OCI-LY7 (cell line): ENCODE results near the gene TRIM9. TPM values are rescaled to one million over a fixed set of nuclear protein-coding genes. Genes with fewer than 3 reads are reported as not detected.

Source experiments
- BruUV-seq: library from RNA; stranded (reverse); fragments of 400-500 nt; replicated peaks from 2 replicates; lab custom pipeline; 2021; lab: Mats Ljungman, UMichigan
- CTCF ChIA-PET: fragments of 300-600 bp; sonication (Branson Sonifier 250); formaldehyde crosslinking; loops from one replicate; lab custom pipeline; 2022; ENCODE audit warnings: antibody characterized with exemption; ENCODE audit not compliant: unreplicated experiment; lab: Charles Lee
- POLR2A ChIA-PET: fragments of 300-600 bp; sonication (Branson Sonifier 250); formaldehyde crosslinking; loops from one replicate; lab custom pipeline; 2022; ENCODE audit warnings: antibody characterized with exemption; lab: Charles Lee
- DNase-seq: peaks from one replicate; pipeline ENCODE4 v3.0.0-alpha.2; 2015; ENCODE audit warnings: low spot score
- H2AFZ ChIP-seq: fragments of 200-600 bp; sonication (generic), shearing (Covaris generic); 2 replicates; pipeline ENCODE4 v1.6.1; 2014; ENCODE audit warnings: mild to moderate bottlenecking, antibody characterized with exemption, low read length, moderate library complexity
- H3K27ac ChIP-seq: fragments of 200-600 bp; sonication (generic); 2 replicates; pipeline ENCODE4 v1.5.1; 2014; ENCODE audit warnings: mixed run types, low read depth, mild to moderate bottlenecking, moderate library complexity, low read length, inconsistent platforms; ENCODE audit not compliant: poor library complexity, severe bottlenecking
- H3K36me3 ChIP-seq: fragments of 200-600 bp; sonication (generic); 2 replicates; pipeline ENCODE4 v1.6.1; 2014; ENCODE audit warnings: mild to moderate bottlenecking, antibody characterized with exemption, low read length, moderate library complexity, mixed read lengths; ENCODE audit not compliant: insufficient read depth
- H3K4me1 ChIP-seq: fragments of 200-600 bp; sonication (generic); 2 replicates; pipeline ENCODE4 v1.5.1; 2014; ENCODE audit warnings: mild to moderate bottlenecking, low read length; ENCODE audit not compliant: insufficient read depth, poor library complexity, severe bottlenecking
- H3K4me2 ChIP-seq: fragments of 200-600 bp; sonication (generic); 2 replicates; pipeline ENCODE4 v1.6.1; 2014; ENCODE audit warnings: mild to moderate bottlenecking, low read length
- H3K4me3 ChIP-seq: fragments of 200-600 bp; sonication (generic); 2 replicates; pipeline ENCODE4 v1.5.1; 2014; ENCODE audit warnings: mild to moderate bottlenecking, low read depth, low read length; ENCODE audit not compliant: poor library complexity, severe bottlenecking
- H3K79me2 ChIP-seq: fragments of 200-600 bp; sonication (generic); 2 replicates; pipeline ENCODE4 v1.6.1; 2016; ENCODE audit warnings: low read depth, mild to moderate bottlenecking, low read length, moderate library complexity, mixed read lengths; ENCODE audit not compliant: insufficient read depth
- H3K9me2 ChIP-seq: fragments of 200-600 bp; sonication (generic); 2 replicates; pipeline ENCODE4 v1.6.1; 2016; ENCODE audit warnings: mild to moderate bottlenecking, low read length, mixed read lengths; ENCODE audit not compliant: insufficient read depth
- H3K9me3 ChIP-seq: fragments of 200-600 bp; sonication (generic); 2 replicates; pipeline ENCODE4 v1.6.1; 2014; ENCODE audit warnings: mild to moderate bottlenecking, mixed run types, low read length, mixed read lengths
- H4K20me1 ChIP-seq: fragments of 200-600 bp; sonication (generic); 2 replicates; pipeline ENCODE4 v1.6.1; 2014; ENCODE audit warnings: mild to moderate bottlenecking, antibody characterized with exemption, low read length, moderate library complexity, mixed read lengths; ENCODE audit not compliant: insufficient read depth
- EZH2phosphoT487 ChIP-seq: fragments of 200-600 bp; sonication (generic); IDR thresholded peaks from 2 replicates; pipeline ENCODE4 v1.6.1; 2018; ENCODE audit warnings: low read depth, borderline replicate concordance, mild to moderate bottlenecking, mixed run types, antibody characterized with exemption, low read length, moderate library complexity, mixed read lengths
- intact Hi-C: fragments of 100-400 bp; cut with micrococcal nuclease; formaldehyde crosslinking; loops from one replicate; pipeline ENCODE4 v1.10.0; 2022; ENCODE audit not compliant: unreplicated experiment
- total RNA-seq, 2 experiments: library from RNA; depleted of rRNA in 1 of 2; stranded (reverse); fragments of >200 nt in 1 of 2; shearing (Covaris generic) in 1 of 2; gene quantifications; 2 replicates each; pipeline ENCODE4 v1.2.3, GENCODE V29; 2014 to 2022
- TF ChIP-seq, protein P1 (sequence below): fragments of 200-600 bp; sonication (generic); conservative IDR thresholded peaks from 2 replicates; pipeline ENCODE4 v1.5.1; 2014; ENCODE audit warnings: mild to moderate bottlenecking, antibody characterized with exemption, low read length, moderate library complexity, mixed read lengths

Gene TRIM9
- total RNA-seq, 2 experiments from 2014 or later = 1.4 to 7.9 TPM

DNA sequence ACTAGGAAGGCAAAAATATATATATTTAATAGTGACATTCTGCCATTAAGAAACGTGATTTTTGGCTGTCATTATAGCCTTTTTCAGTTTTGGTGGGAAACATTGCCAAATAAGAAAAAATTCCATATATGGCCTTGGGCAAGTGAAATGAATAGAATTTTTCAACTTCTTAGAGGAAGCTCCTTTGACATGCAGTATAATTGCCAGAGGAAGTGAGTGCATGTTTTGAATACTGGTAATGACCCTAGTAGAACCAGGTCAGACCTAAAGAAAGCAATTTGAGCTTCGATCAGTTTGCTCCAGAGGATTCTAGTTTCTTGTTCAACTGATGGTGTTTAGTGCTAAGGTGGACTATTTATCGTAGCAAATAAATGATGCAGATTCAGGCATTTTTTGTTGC, 26.2 kb upstream of the TRIM9 start:
- intact Hi-C loops = no loop called here
- ChIA-PET POLR2A (interaction anchor here (0.6 to 3.6 kb wide), 2 partner anchors 12 to 250 kb away, joined by 3 to 18 read pairs; no protein-coding TSS in a partner anchor), CTCF (no interaction called here)
- Histone ChIP-seq H3K4me1 (no peaks in the 10 kb centered on the region), H3K9me3 (no peaks in the 10 kb centered on the region), H3K27ac (no peak overlapping the region), H3K79me2 (no peaks in the 10 kb centered on the region), H3K9me2 (no peaks in the 10 kb centered on the region; the same call in 1 of the 2 replicates), H3K4me2 (no peak overlapping the region), H3K36me3 (no peaks in the 10 kb centered on the region), H4K20me1 (no peaks in the 10 kb centered on the region), H2AFZ (no peak overlapping the region), H3K4me3 (no peak overlapping the region)
- DNase-seq = no peak
- no TSS peak for BruUV-seq
- TF ChIP-seq, protein P1, sequence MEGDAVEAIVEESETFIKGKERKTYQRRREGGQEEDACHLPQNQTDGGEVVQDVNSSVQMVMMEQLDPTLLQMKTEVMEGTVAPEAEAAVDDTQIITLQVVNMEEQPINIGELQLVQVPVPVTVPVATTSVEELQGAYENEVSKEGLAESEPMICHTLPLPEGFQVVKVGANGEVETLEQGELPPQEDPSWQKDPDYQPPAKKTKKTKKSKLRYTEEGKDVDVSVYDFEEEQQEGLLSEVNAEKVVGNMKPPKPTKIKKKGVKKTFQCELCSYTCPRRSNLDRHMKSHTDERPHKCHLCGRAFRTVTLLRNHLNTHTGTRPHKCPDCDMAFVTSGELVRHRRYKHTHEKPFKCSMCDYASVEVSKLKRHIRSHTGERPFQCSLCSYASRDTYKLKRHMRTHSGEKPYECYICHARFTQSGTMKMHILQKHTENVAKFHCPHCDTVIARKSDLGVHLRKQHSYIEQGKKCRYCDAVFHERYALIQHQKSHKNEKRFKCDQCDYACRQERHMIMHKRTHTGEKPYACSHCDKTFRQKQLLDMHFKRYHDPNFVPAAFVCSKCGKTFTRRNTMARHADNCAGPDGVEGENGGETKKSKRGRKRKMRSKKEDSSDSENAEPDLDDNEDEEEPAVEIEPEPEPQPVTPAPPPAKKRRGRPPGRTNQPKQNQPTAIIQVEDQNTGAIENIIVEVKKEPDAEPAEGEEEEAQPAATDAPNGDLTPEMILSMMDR = no peak
- TF ChIP-seq EZH2phosphoT487 = no peak

DNA sequence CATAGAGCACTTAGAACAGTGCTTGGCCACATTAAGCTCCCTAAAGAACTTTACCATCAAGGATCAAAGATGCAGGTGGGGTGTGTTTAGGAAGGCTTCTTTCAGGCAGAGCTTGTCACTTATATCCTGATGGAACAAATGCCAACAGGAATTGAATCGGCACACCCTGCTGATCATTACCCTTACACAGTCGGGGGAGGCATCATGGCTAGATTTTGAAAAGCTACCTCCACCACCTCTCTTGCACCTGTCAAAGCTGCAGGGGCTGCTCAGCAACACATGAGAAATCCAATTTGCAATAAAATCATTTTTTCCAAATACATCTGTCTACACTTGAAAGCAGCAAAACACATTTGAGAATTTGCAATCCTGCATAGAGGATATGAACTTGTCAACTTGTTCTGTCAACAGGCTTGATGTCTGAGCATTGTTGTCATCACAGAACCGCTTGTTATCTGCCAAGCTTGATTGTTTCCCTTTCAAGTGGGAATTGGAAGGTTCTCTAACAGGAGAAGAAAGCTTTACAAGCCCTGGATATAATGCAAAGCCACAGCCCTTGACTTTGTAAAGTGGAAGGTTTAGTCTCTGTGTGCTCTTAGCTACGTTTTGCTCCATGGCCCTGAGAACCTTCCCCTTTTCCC, 24.6 kb upstream of the TRIM9 start:
- POLR2A ChIA-PET = interaction anchor here (0.7 to 3.6 kb wide), 2 partner anchors 10 to 207 kb away, joined by 4 to 18 read pairs; no protein-coding TSS in a partner anchor
- H3K36me3 ChIP-seq = no peaks in the 10 kb centered on the region
- no peak overlapping the region for H3K27ac ChIP-seq
- no peaks in the 10 kb centered on the region for H4K20me1 ChIP-seq
- no peaks in the 10 kb centered on the region; the same call in 1 of the 2 replicates for H3K9me2 ChIP-seq
- no peak overlapping the region for H3K4me2 ChIP-seq
- H2AFZ ChIP-seq = no peak overlapping the region
- no peak overlapping the region for H3K4me3 ChIP-seq
- BruUV-seq = no TSS peak
- no peaks in the 10 kb centered on the region for H3K9me3 ChIP-seq
- CTCF ChIA-PET = no interaction called here
- H3K4me1 ChIP-seq = no peaks in the 10 kb centered on the region
- intact Hi-C loops = no loop called here
- no peak for DNase-seq
- TF ChIP-seq, protein P1 = no peak
- TF ChIP-seq EZH2phosphoT487 = no peak
- H3K79me2 ChIP-seq = no peaks in the 10 kb centered on the region

DNA sequence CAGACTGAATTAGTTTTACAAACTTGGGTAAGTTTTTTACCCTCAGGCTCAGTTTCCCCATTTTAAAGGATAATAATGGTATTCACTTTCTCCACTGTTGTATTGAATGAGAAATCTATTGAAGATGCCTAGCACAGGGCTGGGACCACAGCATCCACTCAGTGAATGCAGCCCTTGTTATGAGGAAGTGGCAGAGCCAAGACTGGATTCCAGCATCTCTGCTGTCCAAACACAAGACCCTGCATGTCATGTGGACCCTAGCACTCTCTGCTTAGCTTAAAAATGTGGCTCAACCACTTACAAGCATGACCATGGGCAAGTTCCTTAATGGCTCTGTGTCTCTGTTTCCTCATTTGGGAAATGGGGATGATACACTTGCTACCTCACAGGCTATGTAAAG, 24.1 kb upstream of the TRIM9 start:
- Histone ChIP-seq H3K4me1 (no peaks in the 10 kb centered on the region), H3K4me2 (no peak overlapping the region), H3K9me3 (no peaks in the 10 kb centered on the region), H3K79me2 (no peaks in the 10 kb centered on the region), H3K36me3 (no peaks in the 10 kb centered on the region), H3K9me2 (no peaks in the 10 kb centered on the region; the same call in 1 of the 2 replicates), H3K27ac (no peak overlapping the region), H2AFZ (no peak overlapping the region), H3K4me3 (no peak overlapping the region), H4K20me1 (no peaks in the 10 kb centered on the region)
- BruUV-seq = no TSS peak
- ChIA-PET CTCF (no interaction called here), POLR2A (interaction anchor here (0.7 to 3.6 kb wide), 2 partner anchors 10 to 207 kb away, joined by 4 to 18 read pairs; no protein-coding TSS in a partner anchor)
- intact Hi-C loops = no loop called here
- DNase-seq = no peak
- TF ChIP-seq EZH2phosphoT487 = no peak
- TF ChIP-seq, protein P1 = no peak
